Ovary (tissue), 3 donors: Measurements from ENCODE around the gene KIAA0825.

Experiments
- EP300 ChIP-seq: sonication (generic); formaldehyde crosslinking; IDR thresholded peaks from one replicate; pipeline ENCODE4 v1.6.1; 2017; ENCODE audit warnings: antibody characterized with exemption
- POLR2A ChIP-seq: fragments of 450-650 bp; IDR thresholded peaks from one replicate; pipeline ENCODE4 v1.6.1; 2017; ENCODE audit warnings: antibody characterized with exemption, mild to moderate bottlenecking, moderate library complexity
- TF ChIP-seq, protein P1 (sequence below), 3 donors: fragments of 450-650 bp in 2 of 3; fragments of 200-600 bp in 1 of 3; IDR thresholded peaks; one replicate each; pipeline versions ENCODE4 v1.5.1 to v1.8.0; 2016 to 2022; ENCODE audit warnings: antibody characterized with exemption in 3 of 3, mild to moderate bottlenecking in 1 of 3
- donor health status: DM: no; HTN: no; CAD: no.

DNA sequence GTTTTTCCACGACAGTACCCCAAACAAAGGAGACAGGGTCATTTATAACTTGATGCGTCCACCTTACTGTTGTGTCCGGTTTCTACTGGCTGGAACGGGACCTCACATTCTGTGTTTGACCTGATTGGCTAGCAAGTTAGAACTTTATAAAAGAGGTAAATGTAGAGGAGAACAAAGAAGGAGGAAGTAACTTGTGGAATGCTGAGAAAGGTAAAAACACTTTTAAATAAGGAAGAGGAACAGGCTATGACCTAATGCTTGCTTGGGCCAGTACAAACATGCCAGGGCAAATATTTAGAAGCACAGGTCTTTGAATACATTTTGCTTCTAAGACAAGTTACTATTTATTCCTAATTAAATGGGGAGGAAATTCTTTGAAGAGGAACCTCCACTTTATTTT, 251.6 kb downstream of the KIAA0825 start:
- TF ChIP-seq, protein P1, sequence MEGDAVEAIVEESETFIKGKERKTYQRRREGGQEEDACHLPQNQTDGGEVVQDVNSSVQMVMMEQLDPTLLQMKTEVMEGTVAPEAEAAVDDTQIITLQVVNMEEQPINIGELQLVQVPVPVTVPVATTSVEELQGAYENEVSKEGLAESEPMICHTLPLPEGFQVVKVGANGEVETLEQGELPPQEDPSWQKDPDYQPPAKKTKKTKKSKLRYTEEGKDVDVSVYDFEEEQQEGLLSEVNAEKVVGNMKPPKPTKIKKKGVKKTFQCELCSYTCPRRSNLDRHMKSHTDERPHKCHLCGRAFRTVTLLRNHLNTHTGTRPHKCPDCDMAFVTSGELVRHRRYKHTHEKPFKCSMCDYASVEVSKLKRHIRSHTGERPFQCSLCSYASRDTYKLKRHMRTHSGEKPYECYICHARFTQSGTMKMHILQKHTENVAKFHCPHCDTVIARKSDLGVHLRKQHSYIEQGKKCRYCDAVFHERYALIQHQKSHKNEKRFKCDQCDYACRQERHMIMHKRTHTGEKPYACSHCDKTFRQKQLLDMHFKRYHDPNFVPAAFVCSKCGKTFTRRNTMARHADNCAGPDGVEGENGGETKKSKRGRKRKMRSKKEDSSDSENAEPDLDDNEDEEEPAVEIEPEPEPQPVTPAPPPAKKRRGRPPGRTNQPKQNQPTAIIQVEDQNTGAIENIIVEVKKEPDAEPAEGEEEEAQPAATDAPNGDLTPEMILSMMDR (IDR thresholded peaks at IDR 0.05), result no peak
- TF ChIP-seq POLR2A (no peak), EP300 (no peak)
